ENCODE measurements around the gene ATAD2B.
A peak's percentile ranks its signal among the peaks of the same experiment; 100 is the strongest.

Gene ATAD2B

DNA sequence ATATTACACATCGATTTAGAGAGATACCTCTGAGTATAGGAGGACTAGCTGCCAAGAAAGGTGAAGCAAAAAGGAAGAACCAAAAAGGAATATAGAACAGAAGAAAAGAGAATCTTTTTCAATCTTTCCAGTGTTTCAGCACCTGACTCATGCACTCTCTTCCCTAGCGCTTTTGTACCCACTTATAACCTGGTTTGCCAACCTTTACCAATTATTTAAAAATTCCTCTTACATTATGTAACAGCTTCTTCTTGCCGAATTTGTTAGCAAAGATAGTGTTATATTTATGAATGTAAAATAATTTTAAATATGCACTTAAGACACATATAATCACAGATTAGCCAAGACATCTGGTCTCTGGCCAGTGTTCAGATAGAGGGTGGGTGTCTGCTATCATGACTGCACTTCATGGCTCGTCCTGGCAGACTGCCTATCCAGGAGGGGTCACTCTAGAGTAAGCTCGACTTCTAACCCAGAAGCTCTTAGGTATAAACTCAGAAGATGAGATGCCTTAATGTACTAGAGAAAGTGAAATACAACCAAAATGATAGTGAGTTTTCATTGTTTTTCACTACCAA is 122.9 kb downstream of the ATAD2B start:
- TF ChIP-seq POLR2A (IDR thresholded peaks at IDR 0.05; ENCODE audit: extremely low read depth, insufficient read length) (no peak), MYC (IDR thresholded peaks at IDR 0.05; ENCODE audit: low read depth, low read length) (no peak)
- TF ChIP-seq, protein P1, sequence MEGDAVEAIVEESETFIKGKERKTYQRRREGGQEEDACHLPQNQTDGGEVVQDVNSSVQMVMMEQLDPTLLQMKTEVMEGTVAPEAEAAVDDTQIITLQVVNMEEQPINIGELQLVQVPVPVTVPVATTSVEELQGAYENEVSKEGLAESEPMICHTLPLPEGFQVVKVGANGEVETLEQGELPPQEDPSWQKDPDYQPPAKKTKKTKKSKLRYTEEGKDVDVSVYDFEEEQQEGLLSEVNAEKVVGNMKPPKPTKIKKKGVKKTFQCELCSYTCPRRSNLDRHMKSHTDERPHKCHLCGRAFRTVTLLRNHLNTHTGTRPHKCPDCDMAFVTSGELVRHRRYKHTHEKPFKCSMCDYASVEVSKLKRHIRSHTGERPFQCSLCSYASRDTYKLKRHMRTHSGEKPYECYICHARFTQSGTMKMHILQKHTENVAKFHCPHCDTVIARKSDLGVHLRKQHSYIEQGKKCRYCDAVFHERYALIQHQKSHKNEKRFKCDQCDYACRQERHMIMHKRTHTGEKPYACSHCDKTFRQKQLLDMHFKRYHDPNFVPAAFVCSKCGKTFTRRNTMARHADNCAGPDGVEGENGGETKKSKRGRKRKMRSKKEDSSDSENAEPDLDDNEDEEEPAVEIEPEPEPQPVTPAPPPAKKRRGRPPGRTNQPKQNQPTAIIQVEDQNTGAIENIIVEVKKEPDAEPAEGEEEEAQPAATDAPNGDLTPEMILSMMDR (IDR thresholded peaks at IDR 0.05; ENCODE audit: low read depth, low read length): peak; percentile 45
- TF ChIP-seq, protein P2, sequence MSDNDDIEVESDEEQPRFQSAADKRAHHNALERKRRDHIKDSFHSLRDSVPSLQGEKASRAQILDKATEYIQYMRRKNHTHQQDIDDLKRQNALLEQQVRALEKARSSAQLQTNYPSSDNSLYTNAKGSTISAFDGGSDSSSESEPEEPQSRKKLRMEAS (IDR thresholded peaks at IDR 0.05; ENCODE audit: low read depth, low read length): no peak
- peak; percentile 45 for DNase-seq (ENCODE audit: low read depth)
- no peak overlapping the region for H3K4me3 ChIP-seq (ENCODE audit: low read depth, low read length)

DNA sequence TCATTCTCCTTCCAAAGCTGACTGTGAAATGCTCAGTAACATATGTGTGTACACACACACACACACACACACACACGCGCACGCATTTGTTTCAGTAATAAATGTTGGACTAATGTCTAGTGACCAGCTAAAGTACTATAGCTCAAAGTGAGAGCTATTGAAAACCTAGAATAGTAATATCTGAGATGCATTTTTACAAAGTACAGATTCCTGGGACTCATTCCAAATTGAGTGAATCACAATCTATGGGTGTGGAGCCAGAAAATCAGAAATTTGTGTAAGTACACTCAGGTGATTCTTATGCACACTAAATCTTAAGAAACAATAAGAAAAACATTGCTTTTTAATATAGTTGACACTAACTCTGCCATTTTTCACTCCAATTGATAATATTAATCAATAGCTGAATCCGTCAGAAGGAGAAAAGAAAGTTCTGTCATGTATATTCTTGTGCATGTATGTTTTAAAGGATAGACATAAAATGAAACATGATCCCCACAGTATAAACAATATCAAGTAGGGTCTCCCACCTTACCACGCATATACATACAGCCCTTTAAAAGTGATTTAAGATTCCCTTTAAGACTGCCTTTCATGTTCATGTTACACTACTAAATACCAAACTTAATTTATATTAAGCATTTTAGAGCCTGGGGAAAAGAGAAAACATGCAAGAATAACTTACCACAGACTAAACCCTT is 123.5 kb downstream of the ATAD2B start:
- TF ChIP-seq, protein P2 (IDR thresholded peaks at IDR 0.05; ENCODE audit: low read depth, low read length): no peak
- TF ChIP-seq POLR2A (IDR thresholded peaks at IDR 0.05; ENCODE audit: extremely low read depth, insufficient read length) (no peak), MYC (IDR thresholded peaks at IDR 0.05; ENCODE audit: low read depth, low read length) (no peak)
- TF ChIP-seq, protein P1 (IDR thresholded peaks at IDR 0.05; ENCODE audit: low read depth, low read length): no peak
- H3K4me3 ChIP-seq (ENCODE audit: low read depth, low read length): no peak overlapping the region
- no peak for DNase-seq (ENCODE audit: low read depth)

DNA sequence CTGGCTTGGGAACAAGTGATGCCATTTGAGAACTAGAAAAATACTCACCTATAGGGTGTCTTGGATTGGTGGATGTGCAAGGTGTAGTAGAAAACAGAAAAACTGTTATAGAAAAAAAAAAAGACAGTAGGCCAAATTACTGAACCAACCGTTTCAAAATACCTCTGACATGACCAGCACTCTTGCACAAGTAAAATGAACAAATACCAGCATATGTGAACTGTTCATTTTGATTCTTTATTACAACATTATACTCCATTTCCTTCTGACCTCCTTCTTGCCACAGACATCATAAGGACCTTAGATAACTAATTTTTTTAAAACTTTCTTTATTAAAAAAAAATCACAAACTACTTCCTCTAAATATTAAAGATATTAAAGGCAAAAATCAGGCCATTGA is 125.5 kb downstream of the ATAD2B start:
- no peak overlapping the region for H3K4me3 ChIP-seq (ENCODE audit: low read depth, low read length)
- TF ChIP-seq POLR2A (IDR thresholded peaks at IDR 0.05; ENCODE audit: extremely low read depth, insufficient read length): no peak
- TF ChIP-seq MYC (IDR thresholded peaks at IDR 0.05; ENCODE audit: low read depth, low read length): no peak
- TF ChIP-seq, protein P1 (IDR thresholded peaks at IDR 0.05; ENCODE audit: low read depth, low read length): no peak
- TF ChIP-seq, protein P2 (IDR thresholded peaks at IDR 0.05; ENCODE audit: low read depth, low read length): no peak
- DNase-seq (ENCODE audit: low read depth): peak; percentile 27

DNA sequence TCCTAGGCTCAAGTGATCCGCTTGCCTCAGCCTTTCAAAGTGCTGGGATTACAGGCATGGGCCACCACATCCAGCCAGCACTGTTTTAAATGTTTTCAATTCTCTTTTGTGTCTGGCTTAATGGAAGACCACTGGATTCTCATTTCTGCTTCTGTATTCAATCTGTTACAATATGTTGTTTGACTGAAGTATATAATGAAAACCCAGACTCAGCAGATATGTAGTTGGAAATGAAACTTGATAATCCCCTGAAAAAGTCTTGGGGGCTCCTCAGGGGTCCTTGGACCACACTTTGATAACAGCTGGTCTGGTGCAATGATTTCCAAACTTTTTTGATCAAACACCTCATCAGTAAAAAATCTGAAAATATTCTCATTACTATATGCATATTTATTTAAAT is 132.7 kb downstream of the ATAD2B start:
- TF ChIP-seq, protein P1 (IDR thresholded peaks at IDR 0.05; ENCODE audit: low read depth, low read length): no peak
- no peak for TF ChIP-seq MYC (IDR thresholded peaks at IDR 0.05; ENCODE audit: low read depth, low read length)
- TF ChIP-seq, protein P2 (IDR thresholded peaks at IDR 0.05; ENCODE audit: low read depth, low read length): no peak
- TF ChIP-seq POLR2A (IDR thresholded peaks at IDR 0.05; ENCODE audit: extremely low read depth, insufficient read length): no peak
- H3K4me3 ChIP-seq (ENCODE audit: low read depth, low read length): no peak overlapping the region
- DNase-seq (ENCODE audit: low read depth): no peak

DNA sequence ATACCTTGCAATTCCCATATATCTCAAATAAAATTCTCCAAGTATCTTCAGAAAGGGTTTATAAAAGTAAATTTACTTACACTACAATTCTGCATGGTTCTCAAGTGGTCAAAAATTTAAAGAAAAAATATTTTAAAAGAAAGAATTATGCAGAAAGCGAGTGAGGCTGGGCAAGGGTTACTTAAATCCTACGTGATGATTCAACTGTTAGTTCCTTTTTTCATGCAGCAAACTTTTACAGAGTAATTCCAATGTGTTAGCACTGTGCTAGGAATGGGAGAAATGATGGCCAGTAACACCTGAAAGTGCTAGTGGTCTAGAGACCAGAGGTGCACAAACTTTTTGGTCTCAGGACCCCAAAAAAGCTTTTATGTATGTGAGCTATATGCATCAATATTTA is 133.4 kb downstream of the ATAD2B start:
- no peak overlapping the region for H3K4me3 ChIP-seq (ENCODE audit: low read depth, low read length)
- peak; percentile 19 for DNase-seq (ENCODE audit: low read depth)
- TF ChIP-seq, protein P1 (IDR thresholded peaks at IDR 0.05; ENCODE audit: low read depth, low read length): no peak
- no peak for TF ChIP-seq MYC (IDR thresholded peaks at IDR 0.05; ENCODE audit: low read depth, low read length)
- no peak for TF ChIP-seq POLR2A (IDR thresholded peaks at IDR 0.05; ENCODE audit: extremely low read depth, insufficient read length)
- TF ChIP-seq, protein P2 (IDR thresholded peaks at IDR 0.05; ENCODE audit: low read depth, low read length): no peak

Measured in NB4 (cell line).